Endothelial cell of umbilical vein (primary cell): ENCODE results near the gene ENTR1. TPM values are rescaled to one million over a fixed set of nuclear protein-coding genes. Genes with fewer than 3 reads are reported as not detected.

Experiments used
- BruUV-seq: library from RNA; stranded (reverse); fragments of 400-500 nt; replicated peaks from 2 replicates; lab custom pipeline; 2021; lab: Mats Ljungman, UMichigan
- CTCF ChIA-PET: fragments of 300-600, 350-600 bp; sonication (Branson Sonifier 250); formaldehyde crosslinking; loops from one replicate; lab custom pipeline; 2021; ENCODE audit warnings: antibody characterized with exemption, inconsistent platforms; lab: Charles Lee
- POLR2A ChIA-PET: fragments of 300-600, 350-600 bp; sonication (Branson Sonifier 250); formaldehyde crosslinking; loops from one replicate; lab custom pipeline; 2021; ENCODE audit warnings: antibody characterized with exemption, inconsistent platforms; lab: Charles Lee
- DNase-seq: peaks from one replicate; pipeline ENCODE4 v3.0.0-alpha.2; 2011; ENCODE audit warnings: low read depth, low spot score
- FAIRE-seq: peaks from 2 replicates; lab custom pipeline; 2011; peaks lifted over from hg19 to GRCh38; lab: Jason Lieb, UNC
- H2AFZ ChIP-seq: 2 replicates; pipeline ENCODE4 v1.6.0; 2012; ENCODE audit warnings: low read depth, low read length, control low read depth, inconsistent platforms
- H3K27ac ChIP-seq: 2 replicates; pipeline ENCODE4 v1.5.1; 2011; ENCODE audit warnings: low read depth, mild to moderate bottlenecking, control low read depth, low read length, moderate library complexity; ENCODE audit not compliant: insufficient read depth
- H3K27me3 ChIP-seq, 2 experiments: 2 replicates each; pipeline versions ENCODE4 v1.6.0 to v1.6.1; 2011; ENCODE audit warnings: low read length in 2 of 2, mixed read lengths in 1 of 2; ENCODE audit not compliant: control insufficient read depth in 2 of 2, insufficient read depth in 2 of 2
- H3K36me3 ChIP-seq, 2 experiments: 2 replicates in 1 of 2; 3 replicates in 1 of 2; pipeline ENCODE4 v1.5.1; 2011; ENCODE audit warnings: low read length in 2 of 2, mild to moderate bottlenecking in 1 of 2, moderate library complexity in 1 of 2; ENCODE audit not compliant: control insufficient read depth in 2 of 2, insufficient read depth in 2 of 2; ENCODE audit errors: extremely low read depth in 1 of 2
- H3K4me1 ChIP-seq: 3 replicates; pipeline ENCODE4 v1.5.1; 2011; ENCODE audit warnings: mild to moderate bottlenecking, low read length; ENCODE audit not compliant: control insufficient read depth, insufficient read depth; ENCODE audit errors: extremely low read depth
- H3K4me2 ChIP-seq: 2 replicates; pipeline ENCODE4 v1.6.1; 2011; ENCODE audit warnings: low read length, control low read depth, mixed read lengths; ENCODE audit not compliant: insufficient read depth
- H3K4me3 ChIP-seq, 3 experiments: fragments of 200-600 bp in 1 of 3; sonication (generic), shearing (Covaris generic) in 1 of 3; replicated peaks in 1 of 3; 2 replicates each; pipeline ENCODE4 v1.5.1; 2011 to 2016; ENCODE audit warnings: control low read depth in 3 of 3, low read length in 3 of 3, mild to moderate bottlenecking in 2 of 3, inconsistent platforms in 1 of 3, low read depth in 1 of 3, moderate library complexity in 1 of 3; ENCODE audit not compliant: insufficient read depth in 1 of 3
- H3K79me2 ChIP-seq: 2 replicates; pipeline ENCODE4 v1.6.0; 2012; ENCODE audit warnings: low read length, inconsistent platforms; ENCODE audit not compliant: control insufficient read depth, insufficient read depth
- H3K9ac ChIP-seq: replicated peaks from 2 replicates; pipeline ENCODE3; 2011; ENCODE audit warnings: low read length, control low read depth; ENCODE audit not compliant: insufficient read depth; ENCODE audit errors: extremely low read depth
- H3K9me1 ChIP-seq: replicated peaks from 3 replicates; pipeline ENCODE4 v1.6.0; 2011; ENCODE audit warnings: mild to moderate bottlenecking, low read length; ENCODE audit not compliant: control insufficient read depth, insufficient read depth; ENCODE audit errors: extremely low read depth
- H3K9me3 ChIP-seq: replicated peaks from 2 replicates; pipeline ENCODE4 v1.5.1; 2012; ENCODE audit warnings: low read length, inconsistent platforms; ENCODE audit not compliant: control insufficient read depth, insufficient read depth
- H4K20me1 ChIP-seq: replicated peaks from 2 replicates; pipeline ENCODE3; 2011; ENCODE audit warnings: mild to moderate bottlenecking, low read length; ENCODE audit not compliant: control insufficient read depth, insufficient read depth; ENCODE audit errors: extremely low read depth
- EZH2 ChIP-seq: IDR thresholded peaks from 2 replicates; pipeline ENCODE4 v1.6.1; 2012; ENCODE audit warnings: borderline replicate concordance, low read depth, mild to moderate bottlenecking, moderate library complexity, low read length, inconsistent platforms; ENCODE audit not compliant: severe bottlenecking
- FOS ChIP-seq: IDR thresholded peaks from 2 replicates; pipeline ENCODE4 v1.6.1; 2011; ENCODE audit warnings: mild to moderate bottlenecking, low read length, moderate library complexity, borderline replicate concordance; ENCODE audit not compliant: insufficient read depth
- GATA2 ChIP-seq: IDR thresholded peaks from 2 replicates; pipeline ENCODE4 v1.7.0; 2011; ENCODE audit warnings: low read depth, mild to moderate bottlenecking, moderate library complexity, mixed read lengths, low read length; ENCODE audit not compliant: insufficient read length, insufficient read depth
- JUN ChIP-seq: IDR thresholded peaks from 2 replicates; pipeline ENCODE4 v1.6.1; 2011; ENCODE audit warnings: borderline replicate concordance, low read depth; ENCODE audit not compliant: insufficient read length, insufficient read depth
- MYC ChIP-seq: IDR thresholded peaks from one replicate; pipeline ENCODE4 v1.6.1; 2011; ENCODE audit warnings: mild to moderate bottlenecking, low read depth, low read length
- POLR2A ChIP-seq: IDR thresholded peaks from 2 replicates; pipeline ENCODE4 v1.6.1; 2012; ENCODE audit warnings: low read depth, mild to moderate bottlenecking, control low read depth, low read length
- POLR2AphosphoS5 ChIP-seq: IDR thresholded peaks from 2 replicates; pipeline ENCODE4 v1.6.1; 2012; ENCODE audit warnings: low read depth, mild to moderate bottlenecking, control low read depth, low read length, moderate library complexity; ENCODE audit not compliant: insufficient read depth
- dilution Hi-C: fragments of 300-500 bp; cut with MboI; formaldehyde crosslinking; loops from one replicate; pipeline ENCODE4 v1.15.0; 2019; ENCODE audit warnings: low sequenced_read_pairs; ENCODE audit not compliant: extremely low pct_ligation_motif_present
- intact Hi-C: fragments of 100-400 bp; cut with micrococcal nuclease; formaldehyde crosslinking; loops from one replicate; pipeline ENCODE4 v1.10.0; 2022
- polyA plus RNA-seq, 4 experiments: library from polyadenylated mRNA; depleted of rRNA in 3 of 4; stranded (reverse) in 3 of 4; unstranded in 1 of 4; fragments of >200 nt; gene quantifications; 2 replicates each; pipeline versions ENCODE4 v1.2.1 to v1.2.3, GENCODE V29; 2011 to 2012; ENCODE audit warnings: missing spikeins in 1 of 4
- total RNA-seq: library from RNA; stranded (reverse); gene quantifications from 2 replicates; pipeline ENCODE4 v1.2.3, GENCODE V29; 2021
- TF ChIP-seq, protein P1 (sequence below), 2 donors: IDR thresholded peaks; 1 replicate in 1 of 2; 2 replicates in 1 of 2; pipeline ENCODE4 v1.5.1; 2011; ENCODE audit warnings: low read length in 2 of 2, mild to moderate bottlenecking in 2 of 2, moderate library complexity in 2 of 2, control low read depth in 1 of 2, inconsistent platforms in 1 of 2, low read depth in 1 of 2; ENCODE audit not compliant: insufficient read depth in 1 of 2; ENCODE audit errors: extremely low read depth in 1 of 2
- TF ChIP-seq, protein P2 (sequence below): IDR thresholded peaks from 2 replicates; pipeline ENCODE4 v1.6.1; 2011; ENCODE audit not compliant: insufficient read depth, insufficient read length

The ENTR1 gene
- total and polyA plus RNA-seq, 2 donors (not counting 3 experiments of a cell fraction or from before 2014, with no cell fraction given), result 36.0 to 61.6 TPM

DNA sequence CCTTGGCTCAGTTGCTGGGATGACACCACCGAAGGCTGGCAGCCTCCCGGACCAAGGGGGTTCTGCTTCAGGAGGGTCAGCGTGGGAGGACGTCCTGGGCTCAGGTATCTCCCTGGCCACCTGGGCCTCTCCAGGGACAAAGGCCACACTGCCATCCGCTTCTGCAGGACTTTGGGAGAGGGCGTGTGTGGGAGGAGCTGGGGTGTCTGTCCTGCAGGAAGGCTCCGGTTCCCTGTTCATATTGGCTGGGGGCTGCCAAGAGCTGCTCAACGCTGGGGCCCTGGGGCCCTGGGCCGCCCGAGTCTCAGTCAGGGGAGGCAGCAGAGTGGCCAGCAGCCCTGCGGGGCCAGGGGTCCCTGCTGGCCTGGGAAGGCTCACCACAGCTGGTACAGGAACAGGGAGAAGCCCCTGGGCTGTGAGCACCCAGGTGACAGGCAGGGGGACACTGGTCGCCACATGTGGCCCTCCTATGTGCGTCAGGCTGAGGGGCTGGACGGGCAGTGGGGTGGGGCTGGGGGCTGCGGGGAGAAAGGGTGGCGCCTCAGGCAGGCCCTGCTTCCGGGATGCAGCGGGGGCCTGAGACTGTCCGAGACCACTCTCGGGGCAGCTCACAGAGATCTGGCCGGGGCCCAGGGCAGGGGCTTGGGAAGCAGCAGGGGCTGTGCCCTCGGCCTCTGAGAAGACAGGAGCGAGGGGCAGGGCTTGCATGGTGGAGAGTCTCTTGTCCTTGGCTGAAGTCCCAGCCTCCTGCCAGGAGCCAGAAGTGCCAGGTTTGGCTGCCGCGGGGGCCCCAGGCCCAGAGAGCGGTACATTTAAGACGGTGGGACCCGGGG is 32.0 kb downstream of the ENTR1 start:
- H3K4me1 ChIP-seq, result no peaks in the 10 kb centered on the region
- FAIRE-seq, result no peak
- H3K4me2 ChIP-seq, result no peak overlapping the region
- H3K36me3 ChIP-seq, result peaks cover 4 to 41% of the 10 kb centered on the region in 2 experiments
- POLR2A ChIA-PET, result no interaction called here
- H3K9me1 ChIP-seq, result no peaks in the 10 kb centered on the region
- no peaks in the 10 kb centered on the region for H3K27me3 ChIP-seq
- no peaks in the 10 kb centered on the region for H3K79me2 ChIP-seq
- TSS peak; percentile 12 for BruUV-seq
- no peak overlapping the region for H3K27ac ChIP-seq
- H4K20me1 ChIP-seq, result no peaks in the 10 kb centered on the region
- H2AFZ ChIP-seq, result no peak overlapping the region
- dilution Hi-C loops, result no loop called here
- CTCF ChIA-PET, result interaction anchor here (1.5 to 2.3 kb wide), 2 partner anchors 11 to 15 kb away, joined by 3 to 10 read pairs; partner anchors contain the start of gene DNLZ
- no peak for DNase-seq
- TF ChIP-seq JUN, result no peak
- no peak for TF ChIP-seq GATA2
- TF ChIP-seq POLR2A, result no peak
- no peak for TF ChIP-seq EZH2
- TF ChIP-seq, protein P1, sequence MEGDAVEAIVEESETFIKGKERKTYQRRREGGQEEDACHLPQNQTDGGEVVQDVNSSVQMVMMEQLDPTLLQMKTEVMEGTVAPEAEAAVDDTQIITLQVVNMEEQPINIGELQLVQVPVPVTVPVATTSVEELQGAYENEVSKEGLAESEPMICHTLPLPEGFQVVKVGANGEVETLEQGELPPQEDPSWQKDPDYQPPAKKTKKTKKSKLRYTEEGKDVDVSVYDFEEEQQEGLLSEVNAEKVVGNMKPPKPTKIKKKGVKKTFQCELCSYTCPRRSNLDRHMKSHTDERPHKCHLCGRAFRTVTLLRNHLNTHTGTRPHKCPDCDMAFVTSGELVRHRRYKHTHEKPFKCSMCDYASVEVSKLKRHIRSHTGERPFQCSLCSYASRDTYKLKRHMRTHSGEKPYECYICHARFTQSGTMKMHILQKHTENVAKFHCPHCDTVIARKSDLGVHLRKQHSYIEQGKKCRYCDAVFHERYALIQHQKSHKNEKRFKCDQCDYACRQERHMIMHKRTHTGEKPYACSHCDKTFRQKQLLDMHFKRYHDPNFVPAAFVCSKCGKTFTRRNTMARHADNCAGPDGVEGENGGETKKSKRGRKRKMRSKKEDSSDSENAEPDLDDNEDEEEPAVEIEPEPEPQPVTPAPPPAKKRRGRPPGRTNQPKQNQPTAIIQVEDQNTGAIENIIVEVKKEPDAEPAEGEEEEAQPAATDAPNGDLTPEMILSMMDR (IDR thresholded peaks at IDR 0.05; ENCODE audit: extremely low read depth in 1 of 2, insufficient read depth in 1 of 2, low read depth in 1 of 2, low read length in 2 of 2), result no peak
- no peak for TF ChIP-seq POLR2AphosphoS5
- no peak for TF ChIP-seq MYC
- TF ChIP-seq FOS, result no peak
- TF ChIP-seq, protein P2, sequence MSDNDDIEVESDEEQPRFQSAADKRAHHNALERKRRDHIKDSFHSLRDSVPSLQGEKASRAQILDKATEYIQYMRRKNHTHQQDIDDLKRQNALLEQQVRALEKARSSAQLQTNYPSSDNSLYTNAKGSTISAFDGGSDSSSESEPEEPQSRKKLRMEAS, result no peak
- intact Hi-C loops, result no loop called here
- H3K4me3 ChIP-seq, result no peak overlapping the region
- no peak overlapping the region for H3K9ac ChIP-seq
- no peaks in the 10 kb centered on the region for H3K9me3 ChIP-seq
